Liver (tissue), 9 donors: ENCODE measurements around the gene PSME2. TPM values are rescaled to one million over a fixed set of nuclear protein-coding genes. Genes with fewer than 3 reads are reported as not detected.

Source experiments
- DNase-seq: peaks from one replicate; pipeline ENCODE4 v3.0.0-alpha.2; 2017; ENCODE audit warnings: low spot score
- H3K27ac ChIP-seq, 2 donors: one replicate each; pipeline ENCODE4 v1.7.0; 2013; ENCODE audit warnings: inconsistent platforms in 2 of 2, low read length in 2 of 2, control low read depth in 1 of 2, low read depth in 1 of 2, mild to moderate bottlenecking in 1 of 2
- H3K27me3 ChIP-seq, 4 donors: one replicate each; pipeline versions ENCODE4 v1.6.1 to v1.7.0; 2013; ENCODE audit warnings: low read length in 3 of 4, inconsistent platforms in 1 of 4, mild to moderate bottlenecking in 1 of 4, moderate library complexity in 1 of 4; ENCODE audit not compliant: control insufficient read depth in 4 of 4, insufficient read depth in 4 of 4
- H3K36me3 ChIP-seq, 4 donors: one replicate each; pipeline versions ENCODE4 v1.6.1 to v1.7.0; 2013; ENCODE audit warnings: low read length in 3 of 4, mild to moderate bottlenecking in 3 of 4, low read depth in 1 of 4, moderate library complexity in 1 of 4; ENCODE audit not compliant: control insufficient read depth in 4 of 4, insufficient read depth in 3 of 4
- H3K4me1 ChIP-seq, 4 donors: one replicate each; pipeline versions ENCODE4 v1.6.1 to v1.7.0; 2013; ENCODE audit warnings: low read length in 3 of 4, mild to moderate bottlenecking in 3 of 4, moderate library complexity in 1 of 4; ENCODE audit not compliant: control insufficient read depth in 4 of 4, insufficient read depth in 4 of 4
- H3K4me3 ChIP-seq, 3 donors: one replicate each; pipeline versions ENCODE4 v1.6.1 to v1.7.0; 2013; ENCODE audit warnings: low read length in 3 of 3, control low read depth in 1 of 3, low read depth in 1 of 3, mild to moderate bottlenecking in 1 of 3
- H3K9ac ChIP-seq, 2 donors: one replicate each; pipeline ENCODE4 v1.7.0; 2013; ENCODE audit warnings: low read length in 2 of 2, mild to moderate bottlenecking in 2 of 2, moderate library complexity in 2 of 2, control low read depth in 1 of 2, low read depth in 1 of 2
- H3K9me3 ChIP-seq, 4 donors: one replicate each; pipeline versions ENCODE4 v1.6.1 to v1.7.0; 2013; ENCODE audit warnings: low read length in 3 of 4; ENCODE audit not compliant: control insufficient read depth in 4 of 4
- ATF3 ChIP-seq: IDR thresholded peaks from 2 replicates; pipeline ENCODE4 v1.6.1; 2016; ENCODE audit warnings: antibody characterized with exemption
- CTCF ChIP-seq: fragments of 150-350 bp; IDR thresholded peaks from 2 replicates; pipeline ENCODE4 v1.5.1; 2017; ENCODE audit warnings: improper control_type of control experiment, low read depth, low read length; ENCODE audit not compliant: missing input control
- EGR1 ChIP-seq, 2 donors: IDR thresholded peaks; 2 replicates each; pipeline ENCODE4 v1.6.1; 2016 to 2018; ENCODE audit warnings: antibody characterized with exemption in 2 of 2, low read depth in 2 of 2
- FOXA1 ChIP-seq: IDR thresholded peaks from 2 replicates; pipeline ENCODE4 v1.6.1; 2016; ENCODE audit warnings: antibody characterized with exemption
- FOXA2 ChIP-seq: IDR thresholded peaks from 2 replicates; pipeline ENCODE4 v1.6.1; 2016; ENCODE audit warnings: antibody characterized with exemption
- GABPA ChIP-seq, 2 donors: IDR thresholded peaks in 1 of 2; conservative IDR thresholded peaks in 1 of 2; 2 replicates each; pipeline ENCODE4 v1.6.1; 2016; ENCODE audit warnings: antibody characterized with exemption in 2 of 2, mild to moderate bottlenecking in 1 of 2, moderate library complexity in 1 of 2
- HNF4A ChIP-seq, 2 donors: conservative IDR thresholded peaks; 2 replicates each; pipeline ENCODE4 v1.6.1; 2016; ENCODE audit warnings: antibody characterized with exemption in 2 of 2, mild to moderate bottlenecking in 2 of 2
- HNF4G ChIP-seq: IDR thresholded peaks from 2 replicates; pipeline ENCODE4 v1.6.1; 2016; ENCODE audit warnings: antibody characterized with exemption
- JUND ChIP-seq, 2 donors: IDR thresholded peaks; 2 replicates each; pipeline ENCODE4 v1.6.1; 2016; ENCODE audit warnings: antibody characterized with exemption in 2 of 2
- MAX ChIP-seq: IDR thresholded peaks from 2 replicates; pipeline ENCODE4 v1.6.1; 2016; ENCODE audit warnings: antibody characterized with exemption
- NR2F2 ChIP-seq: IDR thresholded peaks from 2 replicates; pipeline ENCODE4 v1.6.1; 2016; ENCODE audit warnings: antibody characterized with exemption
- RAD21 ChIP-seq, 2 donors: IDR thresholded peaks; 2 replicates each; pipeline ENCODE4 v1.6.1; 2016; ENCODE audit warnings: antibody characterized with exemption in 2 of 2, mild to moderate bottlenecking in 2 of 2
- RXRA ChIP-seq, 2 donors: IDR thresholded peaks; 2 replicates each; pipeline ENCODE4 v1.6.1; 2017 to 2018; ENCODE audit warnings: antibody characterized with exemption in 2 of 2, mild to moderate bottlenecking in 1 of 2
- SP1 ChIP-seq: IDR thresholded peaks from 2 replicates; pipeline ENCODE4 v1.6.1; 2018; ENCODE audit warnings: antibody characterized with exemption, mild to moderate bottlenecking
- TAF1 ChIP-seq: conservative IDR thresholded peaks from 2 replicates; pipeline ENCODE4 v1.6.1; 2016; ENCODE audit warnings: antibody characterized with exemption, mild to moderate bottlenecking
- YY1 ChIP-seq: IDR thresholded peaks from 2 replicates; pipeline ENCODE4 v1.6.1; 2016; ENCODE audit warnings: antibody characterized with exemption, mild to moderate bottlenecking
- ZBTB33 ChIP-seq: IDR thresholded peaks from 2 replicates; pipeline ENCODE4 v1.6.1; 2016; ENCODE audit warnings: antibody characterized with exemption
- WGBS: extraction: QIAGEN DNeasy Blood & Tissue Kit; methylation state at CpG from one replicate; pipeline ENCODE4 v1.1.7; 2013; 5-methylcytosine and 5-hydroxymethylcytosine counted together
- polyA plus RNA-seq, 2 donors: library from polyadenylated mRNA; stranded (reverse) in 1 of 2; unstranded in 1 of 2; fragments of 200-250 nt in 1 of 2; fragments of >200 nt in 1 of 2; fragmentation: Nextera tagmentation in 1 of 2; extraction: Ambion mirVana in 1 of 2; gene quantifications; one replicate each; pipeline versions ENCODE4 v1.2.1 to v1.2.3, GENCODE V29; 2013 to 2015
- total RNA-seq, 2 donors: library from RNA; depleted of rRNA; stranded (reverse); fragments of >200 nt; gene quantifications; one replicate each; pipeline ENCODE4 v1.2.3, GENCODE V29; 2014
- donor health status: healthy.
- donor health status: healthy.
- donor health status: healthy.
- donor health status: healthy.
- donor health status: healthy.

PSME2 gene
- total and polyA plus RNA-seq, 4 donors, result 56.9 to 247 (median 92.7) TPM

GRCh38 chr14:24185741-24186140 is 39.3 kb upstream of the PSME2 start:
- TF ChIP-seq FOXA1 (no peak), RXRA (IDR thresholded peaks at IDR 0.05) (no peak), RAD21 (IDR thresholded peaks at IDR 0.05) (no peak), MAX (no peak), YY1 (no peak), NR2F2 (no peak), ZBTB33 (no peak), ATF3 (no peak), JUND (IDR thresholded peaks at IDR 0.05) (no peak), SP1 (no peak)
- Histone ChIP-seq H3K9ac (no peak overlapping the region), H3K4me3 (no peak overlapping the region), H3K27me3 (no peaks in the 10 kb centered on the region), H3K4me1 (peaks cover 5 to 19% (median 11%) of the 10 kb centered on the region in 4 donors), H3K36me3 (peaks cover 15 to 60% (median 20%) of the 10 kb centered on the region in 4 donors), H3K27ac (no peak overlapping the region), H3K9me3 (no peaks in the 10 kb centered on the region)
- 94% methylated on average over 11 of the region's 11 CpGs for WGBS
- DNase-seq, result no peak

GRCh38 chr14:24185026-24185425 is 38.6 kb upstream of the PSME2 start:
- TF ChIP-seq ZBTB33, result no peak
- no peak for TF ChIP-seq CTCF
- TF ChIP-seq JUND (IDR thresholded peaks at IDR 0.05), result no peak
- no peak for TF ChIP-seq HNF4A (conservative IDR thresholded peaks at IDR 0.05)
- no peak for TF ChIP-seq SP1
- TF ChIP-seq FOXA2, result no peak
- TF ChIP-seq GABPA (IDR thresholded peaks at IDR 0.05 in 1 of 2, conservative IDR thresholded peaks at IDR 0.05 in 1 of 2), result no peak
- no peak for TF ChIP-seq FOXA1
- TF ChIP-seq HNF4G, result no peak
- TF ChIP-seq NR2F2, result no peak
- TF ChIP-seq MAX, result no peak
- no peak for TF ChIP-seq YY1
- TF ChIP-seq TAF1, result no peak
- TF ChIP-seq EGR1 (IDR thresholded peaks at IDR 0.05; ENCODE audit: low read depth in 2 of 2), result no peak
- Histone ChIP-seq H3K27me3 (no peaks in the 10 kb centered on the region), H3K4me1 (peaks cover 5 to 26% (median 14%) of the 10 kb centered on the region in 4 donors), H3K27ac (no peak overlapping the region), H3K9me3 (no peaks in the 10 kb centered on the region), H3K4me3 (no peak overlapping the region), H3K9ac (no peak overlapping the region), H3K36me3 (peaks cover 15 to 61% (median 21%) of the 10 kb centered on the region in 4 donors)
- no peak for DNase-seq
- WGBS, result 95% methylated on average over 7 of the region's 7 CpGs
